Measurements from ENCODE around the gene CBR3.
"Not testable (repeated sequence)": the region's sequence is repeated elsewhere in the genome, so short reads cannot be mapped to it uniquely, and the experiment has no call there.

DNA sequence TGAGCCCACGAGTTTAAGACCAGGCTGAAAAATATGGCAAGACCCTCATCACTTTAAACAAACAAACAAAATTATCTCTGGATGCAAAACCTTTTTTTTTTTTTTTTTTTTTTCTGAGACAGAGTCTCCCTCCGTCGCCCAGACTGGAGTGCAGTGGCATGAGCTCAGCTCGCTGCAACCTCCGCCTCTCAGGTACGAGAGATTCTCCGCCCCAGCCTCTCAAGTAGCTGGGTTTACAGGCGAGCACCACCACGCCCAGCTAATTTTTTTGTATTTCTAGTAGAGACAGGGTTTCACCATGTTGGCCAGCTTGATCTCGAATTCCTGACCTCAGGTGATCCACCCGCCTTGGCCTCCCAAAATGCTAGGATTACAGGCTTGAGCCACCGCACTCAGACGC is 4.9 kb downstream of the CBR3 start:
- TF ChIP-seq, protein P1, sequence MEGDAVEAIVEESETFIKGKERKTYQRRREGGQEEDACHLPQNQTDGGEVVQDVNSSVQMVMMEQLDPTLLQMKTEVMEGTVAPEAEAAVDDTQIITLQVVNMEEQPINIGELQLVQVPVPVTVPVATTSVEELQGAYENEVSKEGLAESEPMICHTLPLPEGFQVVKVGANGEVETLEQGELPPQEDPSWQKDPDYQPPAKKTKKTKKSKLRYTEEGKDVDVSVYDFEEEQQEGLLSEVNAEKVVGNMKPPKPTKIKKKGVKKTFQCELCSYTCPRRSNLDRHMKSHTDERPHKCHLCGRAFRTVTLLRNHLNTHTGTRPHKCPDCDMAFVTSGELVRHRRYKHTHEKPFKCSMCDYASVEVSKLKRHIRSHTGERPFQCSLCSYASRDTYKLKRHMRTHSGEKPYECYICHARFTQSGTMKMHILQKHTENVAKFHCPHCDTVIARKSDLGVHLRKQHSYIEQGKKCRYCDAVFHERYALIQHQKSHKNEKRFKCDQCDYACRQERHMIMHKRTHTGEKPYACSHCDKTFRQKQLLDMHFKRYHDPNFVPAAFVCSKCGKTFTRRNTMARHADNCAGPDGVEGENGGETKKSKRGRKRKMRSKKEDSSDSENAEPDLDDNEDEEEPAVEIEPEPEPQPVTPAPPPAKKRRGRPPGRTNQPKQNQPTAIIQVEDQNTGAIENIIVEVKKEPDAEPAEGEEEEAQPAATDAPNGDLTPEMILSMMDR (IDR thresholded peaks at IDR 0.05) = not testable (repeated sequence)
- not testable (repeated sequence) for TF ChIP-seq RFX5 (IDR thresholded peaks at IDR 0.05; ENCODE audit: low read length); EZH2phosphoT487 (IDR thresholded peaks at IDR 0.05; ENCODE audit: borderline replicate concordance, low read depth); POLR2AphosphoS5 (IDR thresholded peaks at IDR 0.05; ENCODE audit: low read depth, low read length); MAX (IDR thresholded peaks at IDR 0.05; ENCODE audit: low read depth); SIN3A (IDR thresholded peaks at IDR 0.05; ENCODE audit: borderline replicate concordance, low read depth, low read length); ELF1 (IDR thresholded peaks at IDR 0.05); EP300 (IDR thresholded peaks at IDR 0.05; ENCODE audit: borderline replicate concordance in 1 of 2, low read depth in 1 of 2, low read length in 1 of 2); TAF1 (IDR thresholded peaks at IDR 0.05; ENCODE audit: borderline replicate concordance, low read depth, low read length); TEAD4 (IDR thresholded peaks at IDR 0.05; ENCODE audit: borderline replicate concordance, insufficient read depth); RAD21 (IDR thresholded peaks at IDR 0.05; ENCODE audit: low read length)
- TF ChIP-seq, protein P2, sequence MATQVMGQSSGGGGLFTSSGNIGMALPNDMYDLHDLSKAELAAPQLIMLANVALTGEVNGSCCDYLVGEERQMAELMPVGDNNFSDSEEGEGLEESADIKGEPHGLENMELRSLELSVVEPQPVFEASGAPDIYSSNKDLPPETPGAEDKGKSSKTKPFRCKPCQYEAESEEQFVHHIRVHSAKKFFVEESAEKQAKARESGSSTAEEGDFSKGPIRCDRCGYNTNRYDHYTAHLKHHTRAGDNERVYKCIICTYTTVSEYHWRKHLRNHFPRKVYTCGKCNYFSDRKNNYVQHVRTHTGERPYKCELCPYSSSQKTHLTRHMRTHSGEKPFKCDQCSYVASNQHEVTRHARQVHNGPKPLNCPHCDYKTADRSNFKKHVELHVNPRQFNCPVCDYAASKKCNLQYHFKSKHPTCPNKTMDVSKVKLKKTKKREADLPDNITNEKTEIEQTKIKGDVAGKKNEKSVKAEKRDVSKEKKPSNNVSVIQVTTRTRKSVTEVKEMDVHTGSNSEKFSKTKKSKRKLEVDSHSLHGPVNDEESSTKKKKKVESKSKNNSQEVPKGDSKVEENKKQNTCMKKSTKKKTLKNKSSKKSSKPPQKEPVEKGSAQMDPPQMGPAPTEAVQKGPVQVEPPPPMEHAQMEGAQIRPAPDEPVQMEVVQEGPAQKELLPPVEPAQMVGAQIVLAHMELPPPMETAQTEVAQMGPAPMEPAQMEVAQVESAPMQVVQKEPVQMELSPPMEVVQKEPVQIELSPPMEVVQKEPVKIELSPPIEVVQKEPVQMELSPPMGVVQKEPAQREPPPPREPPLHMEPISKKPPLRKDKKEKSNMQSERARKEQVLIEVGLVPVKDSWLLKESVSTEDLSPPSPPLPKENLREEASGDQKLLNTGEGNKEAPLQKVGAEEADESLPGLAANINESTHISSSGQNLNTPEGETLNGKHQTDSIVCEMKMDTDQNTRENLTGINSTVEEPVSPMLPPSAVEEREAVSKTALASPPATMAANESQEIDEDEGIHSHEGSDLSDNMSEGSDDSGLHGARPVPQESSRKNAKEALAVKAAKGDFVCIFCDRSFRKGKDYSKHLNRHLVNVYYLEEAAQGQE (IDR thresholded peaks at IDR 0.05; ENCODE audit: low read depth, low read length) = not testable (repeated sequence)

Data from SK-N-SH (cell line).